B cell (primary cell): ENCODE data around the gene PBX2.

Source experiments
- EZH2 ChIP-seq: IDR thresholded peaks from 2 replicates; pipeline ENCODE4 v1.6.1; 2012; ENCODE audit warnings: borderline replicate concordance, low read depth, mild to moderate bottlenecking, moderate library complexity, low read length; ENCODE audit not compliant: insufficient read depth, poor library complexity, severe bottlenecking
- TF ChIP-seq, protein P1 (sequence below): fragments of 200-600 bp; IDR thresholded peaks from one replicate; pipeline ENCODE4 v1.8.0; 2022; ENCODE audit warnings: antibody characterized with exemption, mild to moderate bottlenecking

- TF ChIP-seq, protein P1, sequence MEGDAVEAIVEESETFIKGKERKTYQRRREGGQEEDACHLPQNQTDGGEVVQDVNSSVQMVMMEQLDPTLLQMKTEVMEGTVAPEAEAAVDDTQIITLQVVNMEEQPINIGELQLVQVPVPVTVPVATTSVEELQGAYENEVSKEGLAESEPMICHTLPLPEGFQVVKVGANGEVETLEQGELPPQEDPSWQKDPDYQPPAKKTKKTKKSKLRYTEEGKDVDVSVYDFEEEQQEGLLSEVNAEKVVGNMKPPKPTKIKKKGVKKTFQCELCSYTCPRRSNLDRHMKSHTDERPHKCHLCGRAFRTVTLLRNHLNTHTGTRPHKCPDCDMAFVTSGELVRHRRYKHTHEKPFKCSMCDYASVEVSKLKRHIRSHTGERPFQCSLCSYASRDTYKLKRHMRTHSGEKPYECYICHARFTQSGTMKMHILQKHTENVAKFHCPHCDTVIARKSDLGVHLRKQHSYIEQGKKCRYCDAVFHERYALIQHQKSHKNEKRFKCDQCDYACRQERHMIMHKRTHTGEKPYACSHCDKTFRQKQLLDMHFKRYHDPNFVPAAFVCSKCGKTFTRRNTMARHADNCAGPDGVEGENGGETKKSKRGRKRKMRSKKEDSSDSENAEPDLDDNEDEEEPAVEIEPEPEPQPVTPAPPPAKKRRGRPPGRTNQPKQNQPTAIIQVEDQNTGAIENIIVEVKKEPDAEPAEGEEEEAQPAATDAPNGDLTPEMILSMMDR: no peak
- TF ChIP-seq EZH2: no peak
These were observed 15.6 kb downstream of the PBX2 start for GRCh38 chr6:32174416-32174815.
